Lower lobe of right lung (tissue), 2 donors: ENCODE results near the gene NACAD. TPM values are rescaled to one million over a fixed set of nuclear protein-coding genes. Genes with fewer than 3 reads are reported as not detected.

Experiments used
- ATAC-seq, 2 donors: fragments of 200-7000 bp; cut with Tn5 transposase; one replicate each; pipeline ENCODE4 v1.9.1; 2020 to 2022; ENCODE audit warnings: mild to moderate bottlenecking in 2 of 2, moderate library complexity in 2 of 2
- DNase-seq: peaks from one replicate; pipeline ENCODE4 v3.0.0-alpha.2; 2020
- H3K27ac ChIP-seq: fragments of 200-600 bp; one replicate; pipeline ENCODE4 v1.8.0; 2022
- H3K27me3 ChIP-seq: fragments of 200-600 bp; one replicate; pipeline ENCODE4 v1.8.0; 2022; ENCODE audit warnings: low read depth
- H3K36me3 ChIP-seq: fragments of 200-600 bp; one replicate; pipeline ENCODE4 v1.8.0; 2022; ENCODE audit warnings: mild to moderate bottlenecking
- H3K4me1 ChIP-seq: fragments of 200-600 bp; one replicate; pipeline ENCODE4 v1.8.0; 2022
- H3K4me3 ChIP-seq: fragments of 200-600 bp; one replicate; pipeline ENCODE4 v1.8.0; 2022; ENCODE audit warnings: mild to moderate bottlenecking
- H3K9me3 ChIP-seq: fragments of 200-600 bp; one replicate; pipeline ENCODE4 v1.8.0; 2022
- CTCF ChIP-seq: fragments of 200-600 bp; IDR thresholded peaks from one replicate; pipeline ENCODE4 v1.8.0; 2022; ENCODE audit warnings: antibody characterized with exemption, mild to moderate bottlenecking
- intact Hi-C: fragments of 100-400 bp; cut with DNase I; formaldehyde crosslinking; loops from one replicate; pipeline ENCODE4 v1.11.0; 2022
- total RNA-seq: library from RNA; stranded (reverse); fragmentation: NEBNext Ultra II Directional; extraction: Animal tissue kit (Norgen Biotek cat#: 25700); gene quantifications from one replicate; pipeline ENCODE4 v1.2.1, GENCODE V29; 2021
- donor health status: DM: no; HTN: yes; CAD: no; lungs with severe emphysema.

NACAD gene
- total RNA-seq, 1 donor from 2014 or later = 2.5 TPM

- Histone ChIP-seq H3K9me3 (no peaks in the 10 kb centered on the region), H3K36me3 (peaks cover 87% of the 10 kb centered on the region), H3K27ac (no peak overlapping the region), H3K4me3 (no peak overlapping the region), H3K27me3 (no peaks in the 10 kb centered on the region), H3K4me1 (peaks cover 35% of the 10 kb centered on the region)
- ATAC-seq (no peak), DNase-seq (peak; percentile 27)
- intact Hi-C loops = no loop called here
- no peak for TF ChIP-seq CTCF
These were observed 16.9 kb upstream of the NACAD start for GRCh38 chr7:45105588-45106188.

DNA sequence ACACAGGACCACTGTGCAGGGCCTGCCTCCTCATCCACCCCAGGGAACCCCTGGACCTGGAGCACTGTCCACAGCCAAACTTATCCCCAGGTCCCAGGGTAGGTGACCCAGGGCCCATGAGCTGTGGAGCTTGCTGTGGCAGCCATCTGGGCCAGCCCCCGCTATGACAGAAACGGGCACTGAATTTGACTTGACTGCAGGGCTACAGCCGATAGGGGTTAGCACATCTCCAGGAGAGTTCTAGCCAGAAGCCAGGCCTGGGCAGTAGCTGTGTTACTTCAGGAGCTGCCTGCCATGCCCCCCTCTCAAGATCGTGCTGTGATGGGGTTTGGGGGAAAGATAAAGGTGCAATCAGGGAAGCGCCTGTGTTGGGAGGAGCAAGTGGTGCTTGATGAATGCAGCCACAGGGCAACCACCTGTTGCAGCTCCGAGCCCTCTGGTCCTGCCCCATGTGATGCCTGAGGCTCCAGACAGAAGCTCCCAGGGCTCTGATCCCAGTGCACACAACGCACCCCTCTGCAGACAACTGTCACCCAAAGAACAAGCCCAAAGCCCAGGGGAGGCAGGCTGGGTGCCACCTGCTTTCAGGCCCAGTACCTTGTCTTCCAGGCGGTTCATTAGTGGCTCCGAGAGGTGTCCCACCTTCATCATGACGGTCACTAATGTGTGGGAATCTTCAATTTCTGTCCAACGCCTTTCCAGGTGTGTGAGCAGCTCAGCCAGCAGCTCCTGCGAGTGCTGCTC is 16.2 kb upstream of the NACAD start:
- peak; percentile 31 for DNase-seq
- intact Hi-C loops = no loop called here

GRCh38 chr7:45103958-45104843 is 15.4 kb upstream of the NACAD start:
- DNase-seq = peak; percentile 33

More for the DNA sequence above, 16.2 kb upstream of the NACAD start:
- no peak for TF ChIP-seq CTCF
- no peak overlapping the region for H3K27ac ChIP-seq
- no peaks in the 10 kb centered on the region for H3K9me3 ChIP-seq
- H3K27me3 ChIP-seq = no peaks in the 10 kb centered on the region
- no peak overlapping the region for H3K4me3 ChIP-seq
- ATAC-seq = no peak
- peaks cover 94% of the 10 kb centered on the region for H3K36me3 ChIP-seq
- H3K4me1 ChIP-seq = peaks cover 29% of the 10 kb centered on the region

DNA sequence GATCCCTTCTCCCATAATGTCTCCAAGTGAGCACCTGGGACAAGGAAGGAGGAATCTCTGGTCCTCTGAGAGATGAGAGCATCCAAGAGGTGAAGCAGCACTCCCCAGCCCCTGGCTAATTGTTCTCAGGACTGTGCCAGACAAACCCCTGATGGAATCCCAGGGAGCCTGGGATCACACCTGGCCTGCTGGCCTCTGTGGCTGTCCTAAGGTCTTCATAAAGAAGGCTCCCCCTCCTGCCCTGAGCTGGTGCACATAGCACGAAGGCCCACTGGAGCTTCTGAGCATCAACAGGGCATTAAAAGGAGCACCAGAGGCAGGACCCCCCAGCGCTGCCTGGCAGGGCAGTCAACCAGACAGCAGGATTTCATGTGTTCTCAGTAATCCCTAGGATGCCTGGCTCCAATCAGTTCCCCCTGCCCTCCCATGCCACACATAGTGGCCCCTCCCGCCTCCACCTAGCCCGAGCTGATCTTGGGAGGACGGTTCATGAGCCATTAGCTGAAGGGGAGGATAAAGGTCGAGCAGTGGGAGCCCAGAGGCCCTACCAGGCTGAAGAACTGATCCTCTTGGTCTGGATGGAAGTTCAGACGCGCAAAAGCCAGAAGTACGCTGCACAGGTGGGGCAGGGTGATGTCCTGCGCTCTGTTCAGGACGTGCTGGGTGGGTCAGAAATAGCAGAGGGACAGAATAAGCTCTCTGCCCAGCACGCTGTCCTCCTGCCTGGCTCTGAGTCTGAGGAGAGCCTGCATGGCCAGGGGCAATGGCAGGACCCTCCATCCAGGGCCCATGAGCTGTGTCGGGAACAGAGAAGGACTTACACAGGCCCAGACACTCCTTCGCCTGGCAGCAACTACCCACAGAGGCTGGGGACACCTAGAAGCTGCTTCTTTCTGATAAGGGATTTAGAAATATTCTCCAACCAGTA is 14.3 kb upstream of the NACAD start:
- intact Hi-C loops = no loop called here
- Histone ChIP-seq H3K4me3 (no peak overlapping the region), H3K4me1 (peaks cover 12% of the 10 kb centered on the region), H3K36me3 (peaks cover 100% of the 10 kb centered on the region), H3K27me3 (no peaks in the 10 kb centered on the region), H3K9me3 (no peaks in the 10 kb centered on the region), H3K27ac (no peak overlapping the region)
- ATAC-seq (no peak), DNase-seq (peak; percentile 29)
- TF ChIP-seq CTCF = no peak

More at GRCh38 chr7:45103958-45104843, 15.4 kb upstream of the NACAD start:
- ATAC-seq = no peak
- no peak for TF ChIP-seq CTCF
- intact Hi-C loops = no loop called here
- Histone ChIP-seq H3K4me1 (peaks cover 24% of the 10 kb centered on the region), H3K4me3 (no peak overlapping the region), H3K27ac (no peak overlapping the region), H3K36me3 (peaks cover 100% of the 10 kb centered on the region), H3K9me3 (no peaks in the 10 kb centered on the region), H3K27me3 (no peaks in the 10 kb centered on the region)
